Measurements from ENCODE around the gene TMEM138. TPM values are rescaled to one million over a fixed set of nuclear protein-coding genes. Genes with fewer than 3 reads are reported as not detected.
A peak's percentile ranks its signal among the peaks of the same experiment; 100 is the strongest.

TMEM138 gene
- total and polyA plus RNA-seq, 2 of the 13 experiments (the other 11 are each of a cell fraction or from before 2014, with no cell fraction given) = 43.5 to 61.0 TPM

DNA sequence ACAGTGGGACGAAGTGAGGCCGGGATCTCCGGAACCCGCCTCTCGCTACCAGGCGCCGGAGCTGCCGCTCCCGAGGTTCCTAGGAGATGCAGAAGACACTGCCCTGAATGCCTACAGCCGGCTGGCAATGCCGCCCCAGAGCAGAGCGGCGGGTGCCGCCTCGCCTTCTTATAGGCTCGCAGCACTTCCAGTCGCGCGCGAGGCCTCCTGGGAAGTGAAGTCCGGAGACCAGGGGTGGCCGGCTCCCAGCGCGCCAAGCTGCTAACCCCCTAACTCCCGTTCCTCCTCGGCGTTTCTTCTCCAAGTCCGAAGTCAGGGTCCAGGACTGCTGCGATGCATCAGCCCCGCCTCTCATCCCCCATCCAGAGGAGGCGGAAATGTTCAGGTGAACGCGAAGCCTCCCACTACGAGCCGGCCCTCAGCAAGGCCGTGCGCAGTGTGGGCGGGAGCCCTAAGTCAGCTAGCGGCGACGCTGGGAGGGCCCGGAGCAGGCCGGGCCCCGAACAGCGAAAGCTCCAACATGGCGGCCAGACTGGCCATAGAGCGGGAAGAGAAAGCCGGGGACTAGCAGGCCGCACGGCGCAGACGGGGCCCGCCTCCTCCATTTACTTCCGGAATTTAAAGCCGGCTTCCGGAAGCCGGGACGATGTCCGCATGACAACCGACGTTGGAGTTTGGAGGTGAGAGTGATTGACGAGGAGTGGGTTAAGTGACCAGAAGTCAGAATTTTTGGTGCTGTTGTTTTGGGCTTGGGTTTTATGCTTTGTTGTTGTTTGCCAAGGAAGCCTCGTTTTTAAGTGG is at the start of gene TMEM138, which contains the start of gene CYB561A3 (continued):
- TF ChIP-seq ARID4A (CRISPR knock-in tag; IDR thresholded peaks at IDR 0.05; ENCODE audit: borderline replicate concordance) = peak; percentile 93
- no peak for TF ChIP-seq ZNF841 (CRISPR knock-in tag; IDR thresholded peaks at IDR 0.05; ENCODE audit: borderline replicate concordance)
- TF ChIP-seq ATF7-NPFF (CRISPR knock-in tag; IDR thresholded peaks at IDR 0.05; ENCODE audit: low read depth) = peak; percentile 84
- TF ChIP-seq PHF20 (CRISPR knock-in tag; IDR thresholded peaks at IDR 0.05) = peak; percentile 78; the same call in 1 of the 2 replicates
- TF ChIP-seq ZFP91 (CRISPR knock-in tag; IDR thresholded peaks at IDR 0.05; ENCODE audit: borderline replicate concordance) = peak; percentile 91; the same call in 1 of the 2 replicates
- TF ChIP-seq ZFP41 (CRISPR knock-in tag; IDR thresholded peaks at IDR 0.05; ENCODE audit: borderline replicate concordance) = no peak
- TF ChIP-seq, protein P1, sequence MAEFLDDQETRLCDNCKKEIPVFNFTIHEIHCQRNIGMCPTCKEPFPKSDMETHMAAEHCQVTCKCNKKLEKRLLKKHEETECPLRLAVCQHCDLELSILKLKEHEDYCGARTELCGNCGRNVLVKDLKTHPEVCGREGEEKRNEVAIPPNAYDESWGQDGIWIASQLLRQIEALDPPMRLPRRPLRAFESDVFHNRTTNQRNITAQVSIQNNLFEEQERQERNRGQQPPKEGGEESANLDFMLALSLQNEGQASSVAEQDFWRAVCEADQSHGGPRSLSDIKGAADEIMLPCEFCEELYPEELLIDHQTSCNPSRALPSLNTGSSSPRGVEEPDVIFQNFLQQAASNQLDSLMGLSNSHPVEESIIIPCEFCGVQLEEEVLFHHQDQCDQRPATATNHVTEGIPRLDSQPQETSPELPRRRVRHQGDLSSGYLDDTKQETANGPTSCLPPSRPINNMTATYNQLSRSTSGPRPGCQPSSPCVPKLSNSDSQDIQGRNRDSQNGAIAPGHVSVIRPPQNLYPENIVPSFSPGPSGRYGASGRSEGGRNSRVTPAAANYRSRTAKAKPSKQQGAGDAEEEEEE (CRISPR knock-in tag; IDR thresholded peaks at IDR 0.05; ENCODE audit: borderline replicate concordance) = no peak
- TF ChIP-seq ZNF83 (CRISPR knock-in tag; IDR thresholded peaks at IDR 0.05; ENCODE audit: borderline replicate concordance) = no peak
- peak; percentile 81 for TF ChIP-seq TAF1 (CRISPR knock-in tag; IDR thresholded peaks at IDR 0.05)
- peak; percentile 95 for TF ChIP-seq POGK (CRISPR knock-in tag; conservative IDR thresholded peaks at IDR 0.05)
- no peak for TF ChIP-seq KDM6A (CRISPR knock-in tag; IDR thresholded peaks at IDR 0.05; ENCODE audit: low read depth)
- no peak; the same call in 1 of the 2 replicates for TF ChIP-seq ZNF737 (CRISPR knock-in tag; IDR thresholded peaks at IDR 0.05; ENCODE audit: borderline replicate concordance)
- no peak for TF ChIP-seq TFAP4 (IDR thresholded peaks at IDR 0.05; ENCODE audit: borderline replicate concordance, low read depth)
- peak; percentile 83; the same call in 1 of the 2 replicates for TF ChIP-seq ZNF124 (CRISPR knock-in tag; IDR thresholded peaks at IDR 0.05)
- peak; percentile 74 for TF ChIP-seq SALL1 (CRISPR knock-in tag; IDR thresholded peaks at IDR 0.05)
- TF ChIP-seq SPEN (CRISPR knock-in tag; IDR thresholded peaks at IDR 0.05; ENCODE audit: low read depth) = peak; percentile 92
- TF ChIP-seq ZNF780A (CRISPR knock-in tag; IDR thresholded peaks at IDR 0.05) = 0 out of 2 replicates have a peak, but pooled peaks have one; percentile 13
- TF ChIP-seq ZNF589 (CRISPR knock-in tag; conservative IDR thresholded peaks at IDR 0.05) = 0 out of 2 replicates have a peak, but pooled peaks have one; percentile 57
